ENCODE data around the gene CCDC9B.

Gene CCDC9B

DNA sequence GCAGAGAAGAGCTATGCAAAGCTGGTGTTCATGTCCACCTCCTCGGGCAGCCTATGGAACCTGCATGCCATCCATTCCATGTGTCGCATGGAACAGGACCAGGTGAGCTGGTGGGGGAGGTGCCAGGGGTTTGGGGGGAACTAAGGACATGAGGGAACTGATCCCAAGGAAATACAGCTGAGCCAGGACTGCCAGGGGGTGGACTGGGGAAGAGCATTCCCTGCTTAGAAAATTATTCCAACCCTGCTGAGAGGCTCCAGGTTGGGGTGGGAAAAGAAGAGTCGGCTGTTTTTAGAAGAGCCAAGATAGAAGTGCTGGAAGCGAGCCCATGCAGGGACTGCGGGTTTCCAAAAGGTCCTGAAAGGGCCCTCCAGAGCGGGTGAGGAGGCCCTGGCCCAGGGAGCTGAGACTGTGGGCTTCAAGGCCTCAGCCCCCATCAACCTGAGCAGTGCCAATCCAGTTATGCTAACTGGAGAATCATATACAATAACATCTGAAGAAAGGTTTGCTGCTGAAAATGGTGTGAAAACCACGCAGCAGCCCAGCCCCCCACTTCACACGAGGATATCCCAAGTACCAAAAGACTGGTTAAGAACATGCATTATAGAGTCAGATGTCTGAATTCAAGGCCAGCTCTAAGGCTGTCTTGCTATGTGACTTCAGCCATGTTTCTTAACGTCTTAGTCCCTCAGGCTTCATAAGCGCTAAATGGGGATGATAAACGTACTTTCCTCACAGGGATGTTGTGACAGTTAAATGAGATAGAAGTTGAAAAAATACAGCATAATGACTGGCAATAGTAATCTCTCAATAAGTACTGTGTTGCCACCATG, 25.1 kb upstream of the CCDC9B start:
- in situ Hi-C loops (cut with MboI; ENCODE audit: low sequenced_read_pairs): no loop called here

DNA sequence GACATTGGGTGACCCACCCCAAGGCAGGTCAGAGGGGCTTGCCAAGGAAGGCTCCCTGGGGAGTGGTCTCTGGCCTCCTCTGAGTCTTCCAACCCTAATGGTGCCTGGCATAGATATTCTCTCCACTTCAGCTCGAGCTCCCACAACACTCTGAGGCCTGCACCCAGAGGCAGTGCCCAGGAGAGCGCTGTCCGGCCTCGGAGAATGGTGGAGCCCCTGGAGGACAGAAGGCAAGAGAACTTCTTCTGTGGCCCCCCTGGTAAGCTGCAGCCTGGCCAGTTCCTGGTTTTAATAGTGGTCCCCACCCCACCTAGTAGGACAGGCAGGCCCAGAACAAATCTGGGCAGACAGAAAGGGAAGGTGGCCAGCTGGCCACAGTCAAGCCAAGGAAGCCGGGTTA, 24.3 kb upstream of the CCDC9B start:
- in situ Hi-C loops (cut with MboI; ENCODE audit: low sequenced_read_pairs): no loop called here

DNA sequence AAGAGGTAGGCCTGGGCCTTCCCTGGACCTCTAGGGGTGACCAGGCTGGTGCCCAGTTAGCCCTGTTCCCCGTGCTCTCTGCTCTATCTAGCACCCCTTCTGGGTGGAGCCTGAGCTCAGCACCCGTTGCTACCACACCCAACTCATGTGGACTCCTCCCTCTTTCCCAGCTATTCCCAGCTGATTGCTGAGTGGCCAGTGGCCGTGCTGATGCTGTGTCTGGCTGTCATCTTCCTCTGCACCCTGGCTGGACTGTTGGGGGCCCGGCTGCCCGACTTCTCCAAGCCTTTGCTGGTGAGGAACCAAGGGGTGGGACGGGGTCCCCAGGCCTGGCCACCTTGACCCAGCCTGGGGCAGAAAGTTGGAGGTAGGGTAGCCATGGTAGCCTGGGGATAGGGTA, 23.5 kb upstream of the CCDC9B start:
- in situ Hi-C loops (cut with MboI; ENCODE audit: low sequenced_read_pairs): no loop called here

GRCh38 chr15:40363611-40364010, 22.9 kb upstream of the CCDC9B start:
- in situ Hi-C loops (cut with MboI; ENCODE audit: low sequenced_read_pairs): no loop called here

- in situ Hi-C loops (cut with MboI; ENCODE audit: low sequenced_read_pairs): no loop called here
Measured at GRCh38 chr15:40361640-40362039, 20.9 kb upstream of the CCDC9B start.

DNA sequence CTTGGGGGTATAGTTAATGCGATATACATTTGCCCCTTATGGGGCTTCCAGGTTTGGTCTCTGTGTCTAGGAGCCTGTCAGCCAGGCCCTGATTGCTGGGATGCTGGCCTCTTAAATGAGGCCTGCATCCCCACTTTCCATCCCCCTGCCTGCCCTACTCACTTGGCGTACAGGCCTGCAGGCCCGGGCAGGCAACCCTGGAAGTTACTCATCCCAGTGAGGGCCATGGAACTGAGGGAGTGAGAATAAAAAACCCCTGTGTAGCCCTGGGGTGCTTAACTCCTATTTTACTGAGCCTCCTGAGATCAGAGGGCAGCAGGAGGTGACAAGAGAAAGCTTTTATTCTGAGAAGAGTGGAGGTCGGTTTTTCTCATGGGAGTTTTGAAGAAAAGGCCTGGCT, 19.3 kb upstream of the CCDC9B start:
- in situ Hi-C loops (cut with MboI; ENCODE audit: low sequenced_read_pairs): no loop called here

GRCh38 chr15:40358471-40359353, 18.0 kb upstream of the CCDC9B start:
- in situ Hi-C loops (cut with MboI; ENCODE audit: low sequenced_read_pairs): no loop called here

DNA sequence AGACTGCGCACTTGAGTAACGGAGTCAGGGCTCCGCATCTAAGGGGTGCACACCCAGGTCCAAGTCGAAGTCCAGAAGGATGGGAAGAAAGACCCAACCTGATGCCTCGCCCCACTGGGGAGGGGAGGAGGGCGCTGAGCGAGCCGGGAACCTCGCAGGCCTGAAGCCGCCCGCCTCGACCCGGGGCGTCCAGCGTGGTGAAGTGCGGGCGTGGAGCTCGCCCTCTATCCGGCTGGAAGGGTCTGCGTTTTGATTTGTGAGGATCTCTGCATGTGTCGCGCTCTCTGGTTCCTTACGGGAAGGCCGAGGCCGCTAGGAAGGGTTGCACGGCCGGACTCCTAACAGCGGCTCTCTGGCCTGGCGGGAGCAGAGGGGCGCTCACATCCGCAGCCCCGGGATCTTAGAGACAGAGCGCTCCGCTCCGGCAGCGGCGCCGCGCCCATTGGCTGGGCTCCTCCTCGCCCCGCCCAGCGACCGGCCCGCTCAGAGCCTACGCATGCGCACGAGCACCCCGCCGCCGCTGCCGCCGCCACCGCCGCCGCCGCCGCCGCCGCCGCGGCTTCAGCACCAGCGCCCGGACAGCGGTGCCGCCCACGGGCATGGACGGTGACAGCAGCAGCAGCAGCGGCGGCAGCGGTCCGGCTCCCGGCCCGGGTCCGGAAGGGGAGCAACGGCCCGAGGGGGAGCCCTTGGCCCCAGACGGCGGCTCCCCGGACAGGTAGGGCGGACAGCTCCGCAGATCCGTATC, 17.2 kb upstream of the CCDC9B start, which contains the start of gene DISP2:
Gene DISP2 (plus strand): TSS at position 497 of the 748 bp plus-strand sequence. CDS start 103 bp downstream, at position 600.
- in situ Hi-C loops (cut with MboI; ENCODE audit: low sequenced_read_pairs): no loop called here

GRCh38 chr15:40357246-40357645, 16.5 kb upstream of the CCDC9B start:
- in situ Hi-C loops (cut with MboI; ENCODE audit: low sequenced_read_pairs): no loop called here

- in situ Hi-C loops (cut with MboI; ENCODE audit: low sequenced_read_pairs): no loop called here
Measured at GRCh38 chr15:40355976-40356585, 15.3 kb upstream of the CCDC9B start.

DNA sequence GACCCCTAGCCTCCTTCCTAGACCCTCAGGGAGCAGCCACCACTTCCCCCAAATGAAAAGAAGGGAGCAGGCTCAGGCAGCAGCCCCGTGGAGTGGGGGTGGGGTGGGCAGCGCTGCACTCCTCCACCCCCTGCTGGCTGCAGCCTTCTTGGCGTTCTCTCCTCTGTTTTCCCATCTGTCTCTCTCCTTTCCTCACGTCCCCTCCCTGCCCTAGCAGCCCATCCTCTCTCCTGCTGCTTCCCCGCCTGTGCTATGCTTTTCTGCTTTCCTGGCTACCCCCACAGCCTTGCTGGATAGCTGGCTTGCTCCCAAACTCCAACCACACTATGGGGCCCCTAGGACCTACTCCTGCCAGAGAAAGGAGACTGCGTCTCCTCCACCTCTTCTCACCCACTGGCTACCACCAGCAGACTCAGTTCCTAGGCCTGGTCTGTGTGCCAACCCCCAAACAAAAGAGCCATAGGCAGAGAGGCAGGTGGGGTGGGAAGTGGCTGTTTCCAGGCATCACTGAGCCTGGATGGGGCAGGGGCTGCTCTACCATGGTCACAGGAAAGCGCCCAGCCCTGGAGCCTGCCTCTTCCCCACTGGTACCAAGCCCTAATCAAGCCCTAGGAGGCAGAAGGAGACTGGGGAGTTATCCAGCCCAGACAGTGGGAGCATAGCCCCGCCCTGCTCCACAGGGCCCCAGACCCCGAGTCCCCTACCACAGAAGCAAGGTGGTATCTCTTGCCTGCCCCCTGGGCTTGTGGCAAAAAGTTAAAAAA, 13.9 kb upstream of the CCDC9B start:
- in situ Hi-C loops (cut with MboI; ENCODE audit: low sequenced_read_pairs): no loop called here

GRCh38 chr15:40353697-40354096, 13.0 kb upstream of the CCDC9B start:
- in situ Hi-C loops (cut with MboI; ENCODE audit: low sequenced_read_pairs): no loop called here

- in situ Hi-C loops (cut with MboI; ENCODE audit: low sequenced_read_pairs): no loop called here
Measured at GRCh38 chr15:40352281-40352901, 11.7 kb upstream of the CCDC9B start.

DNA sequence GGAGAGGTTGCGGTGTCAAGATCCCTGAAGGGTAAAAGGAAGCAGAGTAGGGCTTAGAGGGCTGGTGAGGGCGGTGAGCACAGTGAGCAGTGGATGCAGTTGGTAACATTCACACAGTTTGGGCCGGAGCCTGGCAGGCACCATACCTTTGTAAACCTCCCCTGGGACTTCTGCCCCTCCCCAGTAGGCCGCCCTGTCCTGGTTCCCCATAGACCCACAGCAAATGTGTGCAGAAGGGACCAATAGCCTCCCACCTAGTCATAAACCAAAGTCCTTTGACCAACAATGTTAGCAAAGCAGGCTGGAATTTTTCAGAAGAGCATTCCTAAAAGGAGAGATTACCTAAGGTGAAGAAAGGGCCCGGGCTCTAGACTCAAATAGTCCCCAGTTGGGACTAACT, 8.4 kb upstream of the CCDC9B start:
- in situ Hi-C loops (cut with MboI; ENCODE audit: low sequenced_read_pairs): no loop called here

DNA sequence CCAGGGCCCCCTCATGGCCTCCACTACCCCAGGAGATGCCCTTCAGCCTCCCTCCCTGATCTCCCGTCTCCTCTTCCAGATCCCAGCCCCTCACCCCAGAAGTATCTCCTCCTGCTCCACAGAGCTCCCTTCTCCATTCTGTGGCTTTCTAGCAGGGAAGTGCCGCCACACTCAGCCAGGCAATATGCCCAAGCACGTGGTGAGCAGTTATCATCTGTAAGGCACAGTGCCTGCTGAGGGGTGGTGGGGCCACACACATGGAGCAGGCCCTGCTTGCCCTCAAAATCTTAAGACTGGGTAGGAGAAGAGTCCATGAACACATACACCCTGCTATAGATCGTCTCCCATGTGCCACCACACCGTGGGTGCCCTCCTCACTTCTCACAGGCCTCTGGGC, 7.7 kb upstream of the CCDC9B start:
- in situ Hi-C loops (cut with MboI; ENCODE audit: low sequenced_read_pairs): no loop called here

DNA sequence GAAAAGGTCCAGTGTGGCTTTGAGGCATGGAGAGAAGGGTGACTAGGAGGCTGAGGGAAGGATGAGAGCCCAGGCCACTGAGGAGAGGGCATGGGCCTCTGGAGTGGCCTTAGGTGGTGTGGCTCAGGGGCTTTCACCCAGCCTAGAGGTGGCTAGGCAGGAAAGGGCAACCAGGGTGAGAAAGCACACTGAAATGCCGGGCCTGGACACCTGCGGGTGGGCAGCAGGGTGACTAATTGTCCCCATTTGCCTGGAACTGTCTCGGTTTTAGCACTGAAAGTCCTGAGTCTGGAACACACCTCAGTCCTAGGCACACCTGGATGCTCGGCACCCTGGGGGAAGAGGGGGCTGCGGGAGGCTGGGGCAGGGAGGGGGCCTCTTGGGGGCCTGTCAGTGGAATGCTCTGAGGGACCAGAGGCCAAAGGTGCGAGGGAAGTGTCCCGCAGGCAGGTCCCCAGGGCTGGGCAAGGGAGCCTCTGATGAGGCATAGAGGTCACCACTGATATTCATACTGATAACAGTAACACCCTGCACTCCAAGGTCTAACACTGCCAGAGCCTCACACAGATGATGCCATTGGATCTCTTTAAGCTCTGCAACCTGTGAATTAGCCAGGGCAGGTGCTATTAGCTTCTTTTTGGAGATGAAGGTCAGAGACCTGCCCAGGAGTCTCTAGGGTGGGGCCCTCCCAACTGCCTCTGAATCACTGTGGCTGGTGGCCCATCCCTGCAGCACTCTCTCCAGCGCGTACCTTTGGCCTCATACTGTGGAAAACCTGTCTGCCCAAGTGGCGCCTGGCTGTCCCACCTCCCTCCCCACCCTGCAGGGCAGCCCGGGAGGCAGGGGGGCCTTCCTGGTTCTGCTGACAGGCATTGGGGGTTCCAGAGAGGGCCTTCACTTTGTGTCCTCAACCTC, 7.1 kb upstream of the CCDC9B start:
- in situ Hi-C loops (cut with MboI; ENCODE audit: low sequenced_read_pairs): no loop called here

DNA sequence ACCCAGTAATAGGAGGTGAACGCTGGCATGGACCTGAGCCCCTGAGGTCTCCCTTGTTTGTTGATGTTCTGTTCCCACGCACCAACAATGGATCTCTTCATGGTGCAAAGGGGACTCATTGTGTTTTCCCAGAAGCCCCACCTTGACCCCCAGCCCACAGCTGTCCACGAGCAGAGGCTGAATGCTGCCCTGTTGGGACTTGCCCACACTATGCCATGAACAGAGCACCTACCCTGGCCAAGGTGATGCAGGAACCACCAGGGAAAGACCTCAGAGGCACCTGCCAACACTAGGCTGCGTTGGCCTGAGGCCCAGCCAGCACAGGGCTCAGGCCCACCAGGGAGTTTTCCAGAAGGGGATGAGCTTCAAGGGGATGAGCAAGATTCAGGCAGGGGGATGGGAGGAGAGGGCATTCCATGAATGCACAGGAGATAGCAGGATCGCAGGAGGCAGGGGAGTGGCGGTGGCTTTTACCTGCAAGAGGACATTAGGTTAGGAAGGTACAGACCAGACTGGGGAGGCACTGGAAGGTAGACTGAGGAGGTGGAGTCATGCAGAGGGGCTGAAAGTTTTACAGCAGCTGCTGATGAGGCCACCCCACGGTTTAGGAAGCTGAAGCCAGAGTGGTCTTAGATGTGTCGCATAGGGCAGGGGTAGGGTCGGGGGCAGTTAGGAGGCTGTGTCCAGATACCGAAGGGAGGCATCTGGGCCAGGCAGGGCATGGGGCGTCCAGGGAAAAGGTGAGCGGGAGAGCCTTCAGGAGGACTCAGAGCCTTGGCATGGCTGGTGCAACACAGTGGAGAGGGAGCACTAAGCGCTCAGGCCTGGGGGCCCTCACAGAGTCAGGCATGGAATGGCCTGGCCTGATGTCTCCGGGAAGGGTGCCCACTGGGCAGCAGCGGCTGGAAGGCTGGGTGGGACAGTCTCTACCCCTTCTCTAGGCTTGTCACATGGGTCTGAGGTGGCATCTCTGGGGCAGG, 6.1 kb upstream of the CCDC9B start:
- in situ Hi-C loops (cut with MboI; ENCODE audit: low sequenced_read_pairs): no loop called here

All from HL-60/S4 (cell line).